HG02588 (cell line): ENCODE results near the gene RPL13.

Source experiments
- ATAC-seq: cut with Tn5 transposase; IDR thresholded peaks from one replicate; pipeline ENCODE4 v1.9.1; 2021; ENCODE audit warnings: mild to moderate bottlenecking, moderate library complexity; ENCODE audit not compliant: unreplicated experiment

Gene RPL13

GRCh38 chr16:89560378-89561141 is at the start of gene RPL13:
RPL13 (plus strand) TSS chr16:89560682; CDS start chr16:89560960, 278 bp downstream.
- peak; percentile 83 for ATAC-seq

GRCh38 chr16:89511374-89511773 is 49.1 kb upstream of the RPL13 start:
- ATAC-seq = no peak

- ATAC-seq = no peak
Observed at GRCh38 chr16:89512453-89512852, 48.0 kb upstream of the RPL13 start.

- ATAC-seq = no peak
Observed at GRCh38 chr16:89517128-89517527, 43.4 kb upstream of the RPL13 start.

GRCh38 chr16:89519881-89520280 is 40.6 kb upstream of the RPL13 start:
- ATAC-seq = no peak

DNA sequence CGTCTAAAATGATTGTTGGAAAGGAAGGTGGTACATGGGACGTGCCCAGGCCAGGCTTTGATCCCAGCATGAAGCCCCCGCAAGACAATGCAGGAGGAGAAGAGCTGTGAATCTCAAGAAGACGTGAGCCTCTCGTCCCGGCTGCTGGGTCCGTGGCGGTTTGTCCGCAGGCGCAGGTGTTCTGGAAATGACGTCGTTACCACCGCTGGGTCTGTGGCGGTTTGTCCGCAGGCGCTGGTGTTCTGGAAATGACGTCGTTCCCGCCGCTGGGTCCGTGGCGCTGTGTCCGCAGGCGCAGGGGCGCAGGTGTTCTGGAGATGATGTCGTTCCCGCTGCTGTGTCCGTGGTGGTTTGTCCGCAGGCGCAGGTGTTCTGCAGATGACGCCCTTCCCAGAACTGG is 38.2 kb upstream of the RPL13 start:
- no peak for ATAC-seq

DNA sequence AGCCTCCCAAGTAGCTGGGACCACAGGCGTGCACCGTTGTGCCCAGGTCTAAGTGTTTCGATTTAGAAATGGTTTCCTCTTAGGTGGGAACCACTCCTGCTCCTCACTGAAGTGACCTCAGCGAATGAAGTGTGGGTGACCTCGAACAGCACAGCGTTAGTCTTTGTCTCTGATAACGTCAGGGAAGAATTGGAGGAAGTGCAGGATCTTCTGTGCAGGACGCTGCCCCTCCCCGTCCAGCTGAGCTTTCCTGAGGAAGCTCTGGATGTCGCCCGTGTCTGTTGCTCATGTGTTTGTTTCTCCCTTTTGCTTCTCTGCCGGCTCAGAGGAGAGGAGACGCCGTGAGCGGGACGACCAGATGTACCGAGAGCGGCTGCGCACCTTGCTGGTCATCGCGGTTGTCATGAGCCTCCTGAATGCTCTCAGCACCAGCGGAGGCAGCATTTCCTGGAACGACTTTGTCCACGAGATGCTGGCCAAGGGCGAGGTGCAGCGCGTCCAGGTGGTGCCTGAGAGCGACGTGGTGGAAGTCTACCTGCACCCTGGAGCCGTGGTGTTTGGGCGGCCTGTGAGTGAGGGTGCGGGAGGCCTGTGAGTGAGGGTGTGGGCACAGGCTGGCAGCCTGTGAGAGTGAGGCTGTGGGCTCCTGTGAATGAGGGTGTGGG is 36.7 kb upstream of the RPL13 start:
- ATAC-seq = no peak

- no peak for ATAC-seq
Observed at GRCh38 chr16:89525146-89525913, 35.2 kb upstream of the RPL13 start.

DNA sequence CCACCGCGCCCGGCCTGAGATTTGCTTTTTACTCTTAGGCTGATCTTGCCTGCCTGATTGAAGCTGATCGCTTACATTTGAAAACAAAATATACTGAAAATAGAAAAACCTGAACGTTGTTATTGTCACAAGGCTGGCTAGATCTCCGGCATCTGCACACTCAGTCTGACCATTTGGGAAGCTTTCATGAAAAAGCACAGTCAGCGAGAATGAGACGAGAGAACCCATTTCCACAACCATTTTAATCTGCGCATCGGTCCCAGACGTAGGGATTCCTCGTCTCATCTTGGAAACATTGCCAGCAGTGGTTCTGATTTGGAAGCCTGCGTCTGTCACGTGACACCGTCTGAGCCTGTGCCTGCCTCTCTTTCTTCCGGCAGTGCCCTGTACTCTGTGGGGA is 31.4 kb upstream of the RPL13 start:
- ATAC-seq = no peak

DNA sequence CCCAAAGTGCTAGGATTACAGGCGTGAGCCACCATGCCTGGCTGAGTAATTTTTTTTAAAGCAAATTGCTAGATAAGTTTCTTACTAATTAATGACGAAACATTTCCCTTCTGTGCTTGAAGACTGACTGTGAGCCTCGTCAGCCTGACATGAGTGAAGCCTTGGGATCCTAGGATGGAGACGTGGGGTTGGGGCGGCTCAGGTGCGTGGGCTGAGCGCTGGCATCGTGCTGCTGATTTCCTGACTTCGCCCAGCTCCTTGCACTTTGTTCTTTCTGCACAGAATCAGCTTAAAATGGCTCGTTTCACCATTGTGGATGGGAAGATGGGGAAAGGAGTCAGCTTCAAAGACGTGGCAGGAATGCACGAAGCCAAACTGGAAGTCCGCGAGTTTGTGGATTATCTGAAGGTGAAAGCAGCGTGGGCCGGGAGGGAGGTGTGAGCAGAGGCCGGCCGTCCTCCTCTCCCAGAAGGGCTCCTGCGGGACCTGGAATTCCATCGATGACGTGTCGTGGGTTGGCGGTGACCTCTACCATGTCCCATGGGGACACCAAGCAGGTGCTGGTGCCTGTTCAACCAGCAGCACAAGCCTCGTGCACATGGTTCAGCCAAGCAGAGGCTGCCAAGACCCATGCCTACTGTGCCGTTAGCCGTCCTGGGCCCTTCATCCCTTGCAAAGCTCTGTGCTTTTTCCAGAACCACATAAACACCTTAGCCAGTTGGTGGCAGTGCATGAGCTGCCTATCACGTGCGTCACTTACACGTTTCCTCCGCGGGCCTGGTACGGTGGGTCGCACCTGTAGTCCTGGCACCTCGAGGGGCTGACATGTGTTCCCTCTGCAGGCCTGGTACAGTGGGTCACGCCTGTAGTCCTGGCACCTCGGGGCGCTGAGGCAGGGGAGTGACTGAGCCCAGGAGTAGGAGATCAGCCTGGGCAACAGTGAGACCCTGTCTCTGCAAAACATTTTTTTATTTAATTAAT is 29.8 kb upstream of the RPL13 start:
- no peak for ATAC-seq

- ATAC-seq = no peak
Observed at GRCh38 chr16:89531821-89532526, 28.5 kb upstream of the RPL13 start.

DNA sequence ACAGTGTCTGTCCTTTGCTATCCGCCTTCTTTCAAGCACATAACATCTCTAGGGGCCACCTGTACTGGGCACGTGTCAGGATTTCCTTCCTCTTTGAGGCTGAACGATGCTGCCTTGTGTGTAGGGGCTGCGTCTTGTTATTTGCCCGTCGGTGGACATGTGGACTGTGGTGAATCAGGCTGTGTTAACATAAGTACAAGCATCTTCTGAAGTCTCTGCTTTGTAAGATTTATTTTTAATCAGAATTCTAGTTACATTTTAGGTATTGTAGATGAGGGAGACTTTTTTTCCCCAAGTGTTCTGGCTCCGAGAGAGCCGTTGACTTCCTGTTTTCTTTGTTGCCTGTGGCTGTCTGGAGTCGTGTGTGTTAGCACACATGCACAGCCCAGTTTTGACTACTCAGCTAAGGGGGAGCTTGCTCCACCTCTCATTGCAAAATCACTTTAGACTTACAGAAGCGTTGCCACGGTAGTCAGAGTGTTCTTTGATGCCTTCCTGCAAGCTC is 26.2 kb upstream of the RPL13 start:
- no peak for ATAC-seq

DNA sequence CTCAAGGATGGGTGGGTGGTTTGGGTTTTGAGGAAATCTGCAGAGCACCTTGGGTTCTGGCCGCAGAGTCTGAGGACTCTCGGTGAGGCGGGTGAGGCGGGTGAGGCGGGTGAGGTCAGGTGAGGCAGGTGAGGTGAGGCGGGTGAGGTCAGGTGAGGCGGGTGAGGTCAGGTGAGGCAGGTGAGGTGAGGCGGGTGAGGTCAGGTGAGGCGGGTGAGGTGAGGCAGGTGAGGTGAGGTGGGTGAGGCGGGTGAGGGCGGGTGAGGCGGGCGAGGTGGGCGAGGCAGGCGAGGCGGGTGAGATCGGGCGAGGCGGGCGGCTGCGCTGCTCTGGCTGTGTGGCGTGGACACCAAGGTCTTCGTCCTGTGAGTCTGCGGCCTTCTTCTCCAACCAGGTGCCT is 24.1 kb upstream of the RPL13 start:
- no peak for ATAC-seq

GRCh38 chr16:89536886-89537548 is 23.5 kb upstream of the RPL13 start:
- ATAC-seq = no peak

- ATAC-seq = no peak
Observed at GRCh38 chr16:89537549-89537925, 22.9 kb upstream of the RPL13 start.

DNA sequence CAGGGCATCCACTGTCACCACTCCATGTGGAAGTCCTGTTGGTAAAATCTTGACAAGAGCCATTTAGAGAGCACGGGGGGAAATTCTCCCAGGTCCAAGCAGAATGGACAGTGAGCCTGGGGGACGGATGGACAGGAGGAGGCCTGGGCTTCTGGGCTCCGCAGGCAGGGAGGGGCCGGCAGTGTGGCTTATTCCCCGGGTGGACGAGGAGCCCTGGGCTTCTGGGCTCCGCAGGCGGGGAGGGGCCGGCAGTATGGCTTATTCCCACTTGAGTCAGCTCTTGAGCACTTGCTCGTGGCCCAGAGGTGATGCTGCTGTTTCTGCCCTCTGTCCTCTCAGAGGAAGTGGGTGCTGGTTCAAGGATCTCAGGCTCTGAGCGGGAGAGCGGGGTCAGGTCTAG is 22.2 kb upstream of the RPL13 start:
- no peak for ATAC-seq

- no peak for ATAC-seq
Observed at GRCh38 chr16:89540557-89540956, 19.9 kb upstream of the RPL13 start.

DNA sequence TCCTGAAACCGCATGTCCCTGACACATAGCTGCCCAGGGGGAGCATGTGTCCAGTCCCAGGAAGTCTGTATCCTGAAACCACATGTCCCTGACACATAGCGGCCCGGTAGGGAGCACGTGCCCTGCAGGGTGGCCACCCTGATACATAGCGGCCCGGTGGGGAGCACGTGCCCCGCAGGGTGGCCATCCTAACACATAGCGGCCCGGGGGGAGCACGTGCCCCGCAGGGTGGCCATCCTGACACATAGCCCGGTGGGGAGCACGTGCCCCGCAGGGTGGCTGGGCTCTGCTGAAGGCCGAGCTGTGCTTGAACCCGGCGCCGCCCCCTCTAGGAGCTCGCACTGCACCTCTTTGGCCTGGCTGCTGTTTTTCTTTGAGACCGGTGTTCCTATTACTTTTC is 18.7 kb upstream of the RPL13 start:
- no peak for ATAC-seq

GRCh38 chr16:89544113-89544512 is 16.4 kb upstream of the RPL13 start:
- no peak for ATAC-seq
